ENCODE results near the gene RORC. TPM values are rescaled to one million over a fixed set of nuclear protein-coding genes. Genes with fewer than 3 reads are reported as not detected.

Gene RORC
- polyA plus RNA-seq, 1 donor: 8.7 TPM

GRCh38 chr1:151838222-151839081 is 6.8 kb upstream of the RORC start:
- Histone ChIP-seq H3K9me3 (ENCODE audit: control insufficient read depth, low read depth, low read length) (peaks cover 4% of the 10 kb centered on the region), H3K36me3 (ENCODE audit: control insufficient read depth, insufficient read depth, low read length) (no peaks in the 10 kb centered on the region), H3K4me1 (ENCODE audit: control insufficient read depth, insufficient read depth, low read length) (peaks cover 27% of the 10 kb centered on the region), H3K27ac (ENCODE audit: low read length) (no peak overlapping the region), H3K27me3 (ENCODE audit: control insufficient read depth, insufficient read depth, low read length) (peaks cover 30% of the 10 kb centered on the region), H3K4me3 (ENCODE audit: low read length) (peak overlapping the region; percentile 47)
- DNase-seq: peak in 1 of 2 donors; percentile 70
- no CpG with 5 or more reads among the region's 117 CpGs for WGBS (ENCODE audit: insufficient coverage, low lambda C conversion rate)

GRCh38 chr1:151837884-151838221 is 6.3 kb upstream of the RORC start:
- no peaks in the 10 kb centered on the region for H3K36me3 ChIP-seq (ENCODE audit: control insufficient read depth, insufficient read depth, low read length)
- WGBS (ENCODE audit: insufficient coverage, low lambda C conversion rate): no CpG with 5 or more reads among the region's 26 CpGs
- no peak for DNase-seq
- H3K9me3 ChIP-seq (ENCODE audit: control insufficient read depth, low read depth, low read length): peaks cover 4% of the 10 kb centered on the region
- no peak overlapping the region for H3K27ac ChIP-seq (ENCODE audit: low read length)
- H3K4me1 ChIP-seq (ENCODE audit: control insufficient read depth, insufficient read depth, low read length): peaks cover 27% of the 10 kb centered on the region
- H3K4me3 ChIP-seq (ENCODE audit: low read length): no peak overlapping the region
- peaks cover 30% of the 10 kb centered on the region for H3K27me3 ChIP-seq (ENCODE audit: control insufficient read depth, insufficient read depth, low read length)

- WGBS (ENCODE audit: insufficient coverage, low lambda C conversion rate): no CpG with 5 or more reads among the region's 3 CpGs
- DNase-seq: no peak
- Histone ChIP-seq H3K4me1 (ENCODE audit: control insufficient read depth, insufficient read depth, low read length) (peaks cover 30% of the 10 kb centered on the region), H3K4me3 (ENCODE audit: low read length) (no peak overlapping the region), H3K27ac (ENCODE audit: low read length) (no peak overlapping the region), H3K9me3 (ENCODE audit: control insufficient read depth, low read depth, low read length) (peaks cover 4% of the 10 kb centered on the region), H3K27me3 (ENCODE audit: control insufficient read depth, insufficient read depth, low read length) (peaks cover 30% of the 10 kb centered on the region), H3K36me3 (ENCODE audit: control insufficient read depth, insufficient read depth, low read length) (no peaks in the 10 kb centered on the region)
These were observed 5.6 kb upstream of the RORC start for GRCh38 chr1:151837197-151837596.

DNA sequence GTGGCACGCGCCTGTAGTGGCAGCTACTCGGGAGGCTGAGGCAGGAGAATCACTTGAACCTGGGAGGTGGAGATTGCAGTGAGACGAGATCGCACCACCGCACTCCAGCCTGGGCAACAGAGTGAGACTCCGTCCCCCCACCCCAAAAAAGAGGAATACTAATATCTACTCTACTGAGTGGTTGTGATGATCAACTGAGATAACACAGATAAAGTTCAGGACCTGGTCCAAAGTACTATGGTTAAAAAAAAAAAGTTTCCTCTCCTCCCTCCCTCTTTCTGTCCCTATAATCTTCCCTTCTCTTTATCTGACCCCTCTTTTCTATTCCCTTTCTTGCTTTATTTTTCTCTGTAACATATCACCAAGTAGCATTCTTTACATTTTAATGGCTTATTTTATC is 4.0 kb upstream of the RORC start:
- WGBS (ENCODE audit: insufficient coverage, low lambda C conversion rate): no CpG with 5 or more reads among the region's 7 CpGs
- no peak overlapping the region for H3K4me3 ChIP-seq (ENCODE audit: low read length)
- no peak for DNase-seq
- H3K27ac ChIP-seq (ENCODE audit: low read length): no peak overlapping the region
- peaks cover 27% of the 10 kb centered on the region for H3K27me3 ChIP-seq (ENCODE audit: control insufficient read depth, insufficient read depth, low read length)
- no peaks in the 10 kb centered on the region for H3K36me3 ChIP-seq (ENCODE audit: control insufficient read depth, insufficient read depth, low read length)
- peaks cover 7% of the 10 kb centered on the region for H3K9me3 ChIP-seq (ENCODE audit: control insufficient read depth, low read depth, low read length)
- peaks cover 38% of the 10 kb centered on the region for H3K4me1 ChIP-seq (ENCODE audit: control insufficient read depth, insufficient read depth, low read length)

DNA sequence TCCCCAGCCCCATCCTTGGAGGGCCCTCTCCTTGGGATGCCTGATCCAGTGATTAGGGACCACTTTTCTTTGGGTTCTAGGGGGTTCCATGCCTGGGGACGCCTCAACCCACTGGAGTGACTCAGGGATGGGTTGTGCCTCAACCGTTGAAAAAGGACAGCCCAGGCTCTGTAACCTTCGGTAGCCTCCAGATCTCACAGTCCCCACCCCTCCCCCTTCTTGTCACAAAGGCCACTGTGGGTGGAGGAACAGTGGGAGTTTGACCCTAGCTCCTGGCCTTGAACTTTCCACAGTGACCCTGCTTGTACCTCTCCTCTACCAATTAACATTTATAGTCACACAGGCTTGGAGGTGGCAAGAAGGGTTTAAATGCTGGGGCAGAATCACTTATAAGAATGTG is 2.6 kb upstream of the RORC start:
- Histone ChIP-seq H3K36me3 (ENCODE audit: control insufficient read depth, insufficient read depth, low read length) (no peaks in the 10 kb centered on the region), H3K4me3 (ENCODE audit: low read length) (no peak overlapping the region), H3K27me3 (ENCODE audit: control insufficient read depth, insufficient read depth, low read length) (peaks cover 16% of the 10 kb centered on the region), H3K9me3 (ENCODE audit: control insufficient read depth, low read depth, low read length) (peaks cover 7% of the 10 kb centered on the region), H3K4me1 (ENCODE audit: control insufficient read depth, insufficient read depth, low read length) (peaks cover 33% of the 10 kb centered on the region), H3K27ac (ENCODE audit: low read length) (no peak overlapping the region)
- DNase-seq: no peak
- WGBS (ENCODE audit: insufficient coverage, low lambda C conversion rate): no CpG with 5 or more reads among the region's 3 CpGs

GRCh38 chr1:151833172-151833900 is 1.7 kb upstream of the RORC start:
- peaks cover 9% of the 10 kb centered on the region for H3K27me3 ChIP-seq (ENCODE audit: control insufficient read depth, insufficient read depth, low read length)
- H3K4me3 ChIP-seq (ENCODE audit: low read length): no peak overlapping the region
- H3K9me3 ChIP-seq (ENCODE audit: control insufficient read depth, low read depth, low read length): peaks cover 3% of the 10 kb centered on the region
- H3K36me3 ChIP-seq (ENCODE audit: control insufficient read depth, insufficient read depth, low read length): no peaks in the 10 kb centered on the region
- no peak overlapping the region for H3K27ac ChIP-seq (ENCODE audit: low read length)
- WGBS (ENCODE audit: insufficient coverage, low lambda C conversion rate): no CpG with 5 or more reads among the region's 8 CpGs
- peaks cover 31% of the 10 kb centered on the region for H3K4me1 ChIP-seq (ENCODE audit: control insufficient read depth, insufficient read depth, low read length)
- no peak for DNase-seq

- Histone ChIP-seq H3K27ac (ENCODE audit: low read length) (peak overlapping the region; percentile 63), H3K9me3 (ENCODE audit: control insufficient read depth, low read depth, low read length) (peaks cover 3% of the 10 kb centered on the region), H3K4me1 (ENCODE audit: control insufficient read depth, insufficient read depth, low read length) (peaks cover 31% of the 10 kb centered on the region), H3K36me3 (ENCODE audit: control insufficient read depth, insufficient read depth, low read length) (no peaks in the 10 kb centered on the region), H3K27me3 (ENCODE audit: control insufficient read depth, insufficient read depth, low read length) (peaks cover 7% of the 10 kb centered on the region), H3K4me3 (ENCODE audit: low read length) (no peak overlapping the region)
- 45% methylated on average over 4 of the region's 10 CpGs for WGBS (ENCODE audit: insufficient coverage, low lambda C conversion rate)
- peak in 1 of 2 donors; percentile 53 for DNase-seq
These were observed 847 bp upstream of the RORC start for GRCh38 chr1:151832318-151832980.

- Histone ChIP-seq H3K9me3 (ENCODE audit: control insufficient read depth, low read depth, low read length) (peaks cover 3% of the 10 kb centered on the region), H3K4me3 (ENCODE audit: low read length) (peak overlapping the region; percentile 33), H3K36me3 (ENCODE audit: control insufficient read depth, insufficient read depth, low read length) (no peaks in the 10 kb centered on the region), H3K4me1 (ENCODE audit: control insufficient read depth, insufficient read depth, low read length) (peaks cover 28% of the 10 kb centered on the region), H3K27ac (ENCODE audit: low read length) (peak overlapping the region; percentile 63), H3K27me3 (ENCODE audit: control insufficient read depth, insufficient read depth, low read length) (peaks cover 3% of the 10 kb centered on the region)
- DNase-seq: no peak
- 97% methylated on average over 2 of the region's 4 CpGs for WGBS (ENCODE audit: insufficient coverage, low lambda C conversion rate)
These were observed 378 bp downstream of the RORC start for GRCh38 chr1:151831256-151831591.

DNA sequence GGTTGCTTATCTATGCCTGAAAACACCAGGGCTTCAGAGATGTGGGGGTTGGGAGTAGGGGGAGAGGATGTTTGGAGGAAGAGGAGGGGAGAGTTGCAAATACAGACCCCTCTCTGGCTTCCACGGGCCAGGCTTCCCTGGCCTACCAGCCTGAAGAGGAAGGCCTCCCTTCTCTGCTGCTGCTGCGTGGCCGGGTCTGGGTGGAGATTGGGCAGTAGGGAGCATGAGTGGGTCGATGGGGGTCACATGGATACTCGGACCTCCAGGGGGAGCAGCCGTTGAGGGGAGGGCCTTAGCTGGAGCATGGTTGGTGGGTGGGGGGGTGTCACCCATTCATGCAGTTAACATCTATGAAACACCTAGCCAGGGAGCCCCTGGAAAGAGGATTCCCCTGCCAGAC is 1.5 kb downstream of the RORC start:
- Histone ChIP-seq H3K27me3 (ENCODE audit: control insufficient read depth, insufficient read depth, low read length) (peaks cover 3% of the 10 kb centered on the region), H3K36me3 (ENCODE audit: control insufficient read depth, insufficient read depth, low read length) (no peaks in the 10 kb centered on the region), H3K27ac (ENCODE audit: low read length) (no peak overlapping the region), H3K4me3 (ENCODE audit: low read length) (no peak overlapping the region), H3K9me3 (ENCODE audit: control insufficient read depth, low read depth, low read length) (peaks cover 3% of the 10 kb centered on the region), H3K4me1 (ENCODE audit: control insufficient read depth, insufficient read depth, low read length) (peaks cover 34% of the 10 kb centered on the region)
- no peak for DNase-seq
- WGBS (ENCODE audit: insufficient coverage, low lambda C conversion rate): no CpG with 5 or more reads among the region's 6 CpGs

DNA sequence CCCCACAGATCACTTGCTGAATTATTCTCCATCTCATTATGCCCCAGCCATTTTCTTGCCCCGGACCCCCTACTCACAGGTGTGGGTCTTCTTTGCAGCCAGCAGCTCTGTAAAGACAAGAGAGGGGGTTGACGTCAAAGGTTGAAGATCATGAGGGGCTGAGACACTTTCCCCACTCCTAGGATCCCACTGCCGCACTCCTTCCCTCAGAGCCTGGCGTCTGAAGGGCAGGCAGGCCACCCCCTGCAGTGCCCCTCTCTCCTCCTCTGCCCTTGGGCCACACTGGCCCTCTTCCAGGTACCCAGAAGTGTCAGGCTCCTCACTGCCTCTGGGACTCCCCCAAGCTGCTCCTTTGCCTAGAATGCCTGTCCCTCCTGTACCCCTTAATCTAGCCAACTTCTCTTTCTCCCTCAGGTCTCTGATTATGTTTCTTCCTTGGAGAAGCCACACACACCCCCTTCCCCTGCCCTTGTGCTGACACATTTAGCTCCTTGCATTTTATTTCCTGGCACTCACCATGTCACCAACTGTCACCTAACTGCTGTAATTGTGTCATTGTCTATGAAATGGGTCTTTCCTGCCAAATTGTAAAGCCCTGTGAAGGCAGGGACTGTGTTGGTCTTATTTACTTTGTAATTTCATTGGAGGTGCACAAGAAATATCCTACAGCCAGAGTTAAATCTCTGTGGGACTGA is 2.1 kb downstream of the RORC start:
- H3K36me3 ChIP-seq (ENCODE audit: control insufficient read depth, insufficient read depth, low read length): no peaks in the 10 kb centered on the region
- DNase-seq: no peak
- peaks cover 3% of the 10 kb centered on the region for H3K9me3 ChIP-seq (ENCODE audit: control insufficient read depth, low read depth, low read length)
- WGBS (ENCODE audit: insufficient coverage, low lambda C conversion rate): no CpG with 5 or more reads among the region's 4 CpGs
- no peak overlapping the region for H3K4me3 ChIP-seq (ENCODE audit: low read length)
- peaks cover 35% of the 10 kb centered on the region for H3K4me1 ChIP-seq (ENCODE audit: control insufficient read depth, insufficient read depth, low read length)
- peaks cover 3% of the 10 kb centered on the region for H3K27me3 ChIP-seq (ENCODE audit: control insufficient read depth, insufficient read depth, low read length)
- no peak overlapping the region for H3K27ac ChIP-seq (ENCODE audit: low read length)
